ENCODE measurements around the gene PHEX.

PHEX gene

GRCh38 chrX:22040184-22040583 lies 8.1 kb downstream of the PHEX start:
- no peak for DNase-seq (ENCODE audit: low read depth in 2 of 2)

- no peak for DNase-seq (ENCODE audit: low read depth in 2 of 2)
Observed at GRCh38 chrX:22041907-22042530, 9.9 kb downstream of the PHEX start.

GRCh38 chrX:22043872-22044271 lies 11.7 kb downstream of the PHEX start:
- DNase-seq (ENCODE audit: low read depth in 2 of 2), result no peak

- DNase-seq (ENCODE audit: low read depth in 2 of 2), result no peak
Observed at GRCh38 chrX:22047468-22047867, 15.3 kb downstream of the PHEX start.

- no peak for DNase-seq (ENCODE audit: low read depth in 2 of 2)
Observed at GRCh38 chrX:22053481-22053880, 21.4 kb downstream of the PHEX start.

- no peak for DNase-seq (ENCODE audit: low read depth in 2 of 2)
Observed at GRCh38 chrX:22056235-22056634, 24.1 kb downstream of the PHEX start.

- DNase-seq (ENCODE audit: low read depth in 2 of 2), result no peak
Observed at GRCh38 chrX:22057667-22058066, 25.5 kb downstream of the PHEX start.

- DNase-seq (ENCODE audit: low read depth in 2 of 2), result no peak
Observed at GRCh38 chrX:22059775-22060174, 27.6 kb downstream of the PHEX start.

- DNase-seq (ENCODE audit: low read depth in 2 of 2), result no peak
Observed at GRCh38 chrX:22060415-22061280, 28.5 kb downstream of the PHEX start.

- DNase-seq (ENCODE audit: low read depth in 2 of 2), result peak; percentile 17 to 20
Observed at GRCh38 chrX:22063284-22063683, 31.2 kb downstream of the PHEX start.

GRCh38 chrX:22069586-22069985 lies 37.5 kb downstream of the PHEX start:
- no peak for DNase-seq (ENCODE audit: low read depth in 2 of 2)

- no peak for DNase-seq (ENCODE audit: low read depth in 2 of 2)
Observed at GRCh38 chrX:22073928-22074327, 41.8 kb downstream of the PHEX start.

GRCh38 chrX:22078117-22078516 lies 46.0 kb downstream of the PHEX start:
- no peak for DNase-seq (ENCODE audit: low read depth in 2 of 2)

GRCh38 chrX:22081475-22082092 lies 49.5 kb downstream of the PHEX start:
- DNase-seq (ENCODE audit: low read depth in 2 of 2), result peak in 1 of 2 experiments; percentile 46

- no peak for DNase-seq (ENCODE audit: low read depth in 2 of 2)
Observed at GRCh38 chrX:22086003-22086402, 53.9 kb downstream of the PHEX start.

GRCh38 chrX:22087011-22087557 lies 55.0 kb downstream of the PHEX start:
- DNase-seq (ENCODE audit: low read depth in 2 of 2), result no peak

- DNase-seq (ENCODE audit: low read depth in 2 of 2), result no peak
Observed at GRCh38 chrX:22088326-22088725, 56.2 kb downstream of the PHEX start.

GRCh38 chrX:22090181-22090580 lies 58.1 kb downstream of the PHEX start:
- DNase-seq (ENCODE audit: low read depth in 2 of 2), result no peak

- no peak for DNase-seq (ENCODE audit: low read depth in 2 of 2)
Observed at GRCh38 chrX:22093550-22093949, 61.4 kb downstream of the PHEX start.

- DNase-seq (ENCODE audit: low read depth in 2 of 2), result no peak
Observed at GRCh38 chrX:22095286-22095685, 63.2 kb downstream of the PHEX start.

- no peak for DNase-seq (ENCODE audit: low read depth in 2 of 2)
Observed at GRCh38 chrX:22095856-22096255, 63.7 kb downstream of the PHEX start.

- DNase-seq (ENCODE audit: low read depth in 2 of 2), result no peak
Observed at GRCh38 chrX:22097012-22097694, 65.0 kb downstream of the PHEX start.
